Mononuclear cell (primary cell): Measurements from ENCODE around the gene C17orf67. TPM values are rescaled to one million over a fixed set of nuclear protein-coding genes. Genes with fewer than 3 reads are reported as not detected.
"Not testable (repeated sequence)": the region's sequence is repeated elsewhere in the genome, so short reads cannot be mapped to it uniquely, and the experiment has no call there.

ENCODE experiments used
- H3K27me3 ChIP-seq: 2 replicates; pipeline ENCODE4 v1.6.0; 2011; ENCODE audit warnings: low read length, control low read depth; ENCODE audit not compliant: insufficient read depth
- H3K4me1 ChIP-seq: 2 replicates; pipeline ENCODE4 v1.5.1; 2011; ENCODE audit warnings: mild to moderate bottlenecking, low read length, control low read depth; ENCODE audit not compliant: insufficient read depth
- H3K4me3 ChIP-seq: 2 replicates; pipeline ENCODE4 v1.5.1; 2011; ENCODE audit warnings: mild to moderate bottlenecking, low read length, moderate library complexity
- H3K9me3 ChIP-seq: 2 replicates; pipeline ENCODE4 v1.5.1; 2011; ENCODE audit warnings: low read depth, mild to moderate bottlenecking, control low read depth, low read length
- total RNA-seq: library from RNA; depleted of rRNA; stranded (reverse); fragments of >200 nt; gene quantifications from one replicate; pipeline ENCODE4 v1.2.3, GENCODE V29; 2012

Gene C17orf67
- total RNA-seq, 1 donor: 1.5 TPM

GRCh38 chr17:56779898-56780777, 53.6 kb downstream of the C17orf67 start:
- Histone ChIP-seq H3K4me3 (peak overlapping the region; percentile 31), H3K27me3 (peaks cover 9% of the 10 kb centered on the region), H3K9me3 (no peaks in the 10 kb centered on the region), H3K4me1 (peaks cover 18% of the 10 kb centered on the region)

- H3K27me3 ChIP-seq: peaks cover 9% of the 10 kb centered on the region
- H3K4me3 ChIP-seq: no peak overlapping the region
- H3K4me1 ChIP-seq: peaks cover 18% of the 10 kb centered on the region
- no peaks in the 10 kb centered on the region for H3K9me3 ChIP-seq
Observed at GRCh38 chr17:56779322-56779721, 54.4 kb downstream of the C17orf67 start.

- Histone ChIP-seq H3K4me3 (no peak overlapping the region), H3K4me1 (peaks cover 18% of the 10 kb centered on the region), H3K27me3 (peaks cover 9% of the 10 kb centered on the region), H3K9me3 (no peaks in the 10 kb centered on the region)
Observed at GRCh38 chr17:56778898-56779297, 54.8 kb downstream of the C17orf67 start.

- Histone ChIP-seq H3K27me3 (peaks cover 9% of the 10 kb centered on the region), H3K4me3 (no peak overlapping the region), H3K9me3 (no peaks in the 10 kb centered on the region), H3K4me1 (peaks cover 18% of the 10 kb centered on the region)
Observed at GRCh38 chr17:56777859-56778258, 55.9 kb downstream of the C17orf67 start.

- H3K4me1 ChIP-seq: peaks cover 6% of the 10 kb centered on the region
- peaks cover 6% of the 10 kb centered on the region for H3K27me3 ChIP-seq
- H3K4me3 ChIP-seq: no peak overlapping the region
- H3K9me3 ChIP-seq: no peaks in the 10 kb centered on the region
Observed at GRCh38 chr17:56774650-56775049, 59.1 kb downstream of the C17orf67 start.

GRCh38 chr17:56773124-56773523, 60.6 kb downstream of the C17orf67 start:
- no peaks in the 10 kb centered on the region for H3K9me3 ChIP-seq
- no peaks in the 10 kb centered on the region for H3K27me3 ChIP-seq
- no peaks in the 10 kb centered on the region for H3K4me1 ChIP-seq
- no peak overlapping the region for H3K4me3 ChIP-seq

- Histone ChIP-seq H3K27me3 (no peaks in the 10 kb centered on the region), H3K9me3 (no peaks in the 10 kb centered on the region), H3K4me1 (no peaks in the 10 kb centered on the region), H3K4me3 (no peak overlapping the region)
Observed at GRCh38 chr17:56772442-56772841, 61.3 kb downstream of the C17orf67 start.

GRCh38 chr17:56771975-56772374, 61.7 kb downstream of the C17orf67 start:
- Histone ChIP-seq H3K4me3 (no peak overlapping the region), H3K4me1 (no peaks in the 10 kb centered on the region), H3K9me3 (no peaks in the 10 kb centered on the region), H3K27me3 (no peaks in the 10 kb centered on the region)

- Histone ChIP-seq H3K4me3 (no peak overlapping the region), H3K4me1 (no peaks in the 10 kb centered on the region), H3K9me3 (no peaks in the 10 kb centered on the region), H3K27me3 (no peaks in the 10 kb centered on the region)
Observed at GRCh38 chr17:56771563-56771962, 62.2 kb downstream of the C17orf67 start.

GRCh38 chr17:56770427-56770826, 63.3 kb downstream of the C17orf67 start:
- Histone ChIP-seq H3K4me1 (no peaks in the 10 kb centered on the region), H3K27me3 (no peaks in the 10 kb centered on the region), H3K9me3 (no peaks in the 10 kb centered on the region), H3K4me3 (no peak overlapping the region)

GRCh38 chr17:56765449-56765848, 68.3 kb downstream of the C17orf67 start:
- Histone ChIP-seq H3K27me3 (no peaks in the 10 kb centered on the region), H3K9me3 (no peaks in the 10 kb centered on the region), H3K4me1 (no peaks in the 10 kb centered on the region), H3K4me3 (no peak overlapping the region)

GRCh38 chr17:56762988-56763387, 70.7 kb downstream of the C17orf67 start:
- Histone ChIP-seq H3K4me3 (no peak overlapping the region), H3K9me3 (no peaks in the 10 kb centered on the region), H3K27me3 (no peaks in the 10 kb centered on the region), H3K4me1 (no peaks in the 10 kb centered on the region)

- Histone ChIP-seq H3K4me3 (no peak overlapping the region), H3K27me3 (no peaks in the 10 kb centered on the region), H3K4me1 (no peaks in the 10 kb centered on the region), H3K9me3 (no peaks in the 10 kb centered on the region)
Observed at GRCh38 chr17:56762144-56762543, 71.6 kb downstream of the C17orf67 start.

- Histone ChIP-seq H3K9me3 (no peaks in the 10 kb centered on the region), H3K4me3 (no peak overlapping the region), H3K27me3 (no peaks in the 10 kb centered on the region), H3K4me1 (no peaks in the 10 kb centered on the region)
Observed at GRCh38 chr17:56761387-56761786, 72.3 kb downstream of the C17orf67 start.

GRCh38 chr17:56757611-56758010, 76.1 kb downstream of the C17orf67 start:
- not testable (repeated sequence) for H3K4me1 ChIP-seq, H3K27me3 ChIP-seq, H3K9me3 ChIP-seq, H3K4me3 ChIP-seq

GRCh38 chr17:56756536-56756935, 77.2 kb downstream of the C17orf67 start:
- H3K4me1 ChIP-seq: no peaks in the 10 kb centered on the region
- no peaks in the 10 kb centered on the region for H3K9me3 ChIP-seq
- no peak overlapping the region for H3K4me3 ChIP-seq
- H3K27me3 ChIP-seq: no peaks in the 10 kb centered on the region
